GM21737 (cell line): ENCODE measurements around the gene C1QA.

Source experiments
- ATAC-seq: cut with Tn5 transposase; IDR thresholded peaks from one replicate; pipeline ENCODE4 v1.9.1; 2021; ENCODE audit warnings: mild to moderate bottlenecking, moderate library complexity; ENCODE audit not compliant: unreplicated experiment

The C1QA gene

DNA sequence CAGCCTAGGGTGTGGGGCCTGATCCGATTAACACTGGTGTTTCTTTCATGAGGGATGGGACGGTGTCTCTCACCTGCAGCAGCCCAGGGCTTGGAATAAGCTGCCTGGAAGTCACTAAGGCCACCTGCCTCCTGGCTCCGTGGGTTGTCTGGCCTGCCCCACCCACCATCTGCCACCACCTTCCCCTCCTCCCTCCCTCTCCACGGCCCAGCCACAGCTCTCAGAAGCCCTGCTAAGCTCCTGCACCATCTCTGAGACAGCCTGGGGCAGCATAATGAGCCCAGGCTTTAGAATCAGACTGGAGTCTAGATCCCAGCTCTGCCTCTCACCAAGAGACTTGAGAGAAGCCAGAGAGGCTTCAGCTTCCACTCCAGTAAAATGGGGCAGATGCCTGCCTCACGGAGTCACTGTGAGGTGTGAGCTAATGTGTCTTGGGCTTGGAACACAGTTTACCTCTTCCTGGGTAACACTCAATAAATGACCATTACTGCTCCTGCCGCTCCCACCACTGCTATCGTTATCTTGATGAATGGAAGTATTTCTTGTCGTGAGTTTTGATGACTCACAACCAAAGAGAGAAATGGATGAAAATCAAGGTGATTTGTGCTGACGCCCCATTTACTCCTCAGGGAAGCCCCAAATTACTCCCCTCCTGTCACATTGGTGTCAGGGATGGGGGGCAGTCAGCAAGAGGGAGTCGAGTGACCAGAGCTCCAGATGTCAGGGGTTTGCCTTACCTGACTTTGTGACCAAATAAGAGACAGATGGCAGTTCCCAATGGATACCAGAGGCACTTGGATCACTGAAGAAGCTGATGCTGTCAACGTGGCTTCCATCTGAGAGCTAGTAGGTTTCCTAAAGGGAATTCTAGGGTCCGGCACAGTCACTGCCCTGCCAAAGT is 23.5 kb upstream of the C1QA start:
- no peak for ATAC-seq

DNA sequence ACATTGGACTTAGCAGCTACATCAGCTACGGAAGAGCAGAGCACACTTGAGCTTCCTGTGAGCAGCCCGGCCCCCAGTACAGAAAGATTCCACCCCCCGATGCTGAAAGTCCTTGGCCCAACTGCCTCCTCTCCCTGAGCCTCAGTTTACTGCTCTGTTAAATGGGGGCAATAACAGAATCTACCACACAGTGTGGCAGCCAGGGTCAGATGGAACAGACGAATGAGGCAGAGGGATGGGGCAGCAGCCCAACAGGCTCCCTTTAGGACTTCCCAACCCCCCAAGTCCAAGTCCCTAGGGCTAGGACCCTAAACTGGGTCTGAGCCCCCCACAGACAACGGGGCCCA is 22.9 kb upstream of the C1QA start:
- ATAC-seq = no peak

DNA sequence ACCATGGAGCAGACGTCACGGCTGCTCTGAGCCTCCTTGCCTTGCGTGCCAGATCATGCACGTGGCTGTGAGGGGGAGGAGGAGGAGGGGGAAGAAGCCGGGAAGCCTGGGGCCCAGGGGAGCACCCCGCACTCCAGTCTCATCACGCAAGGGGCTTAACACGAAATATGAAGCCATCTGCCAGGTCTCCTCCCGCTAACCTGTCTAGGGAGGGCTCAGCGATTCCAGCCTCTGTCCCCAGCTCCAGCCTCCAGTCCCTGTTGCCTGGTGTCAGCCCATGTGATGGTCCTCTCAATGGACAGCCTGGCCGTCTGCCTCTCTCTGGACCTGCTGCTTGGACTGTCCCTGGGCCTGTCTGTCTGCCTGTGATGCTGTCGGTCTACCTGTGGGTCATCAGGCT is 22.5 kb upstream of the C1QA start:
- ATAC-seq = no peak

DNA sequence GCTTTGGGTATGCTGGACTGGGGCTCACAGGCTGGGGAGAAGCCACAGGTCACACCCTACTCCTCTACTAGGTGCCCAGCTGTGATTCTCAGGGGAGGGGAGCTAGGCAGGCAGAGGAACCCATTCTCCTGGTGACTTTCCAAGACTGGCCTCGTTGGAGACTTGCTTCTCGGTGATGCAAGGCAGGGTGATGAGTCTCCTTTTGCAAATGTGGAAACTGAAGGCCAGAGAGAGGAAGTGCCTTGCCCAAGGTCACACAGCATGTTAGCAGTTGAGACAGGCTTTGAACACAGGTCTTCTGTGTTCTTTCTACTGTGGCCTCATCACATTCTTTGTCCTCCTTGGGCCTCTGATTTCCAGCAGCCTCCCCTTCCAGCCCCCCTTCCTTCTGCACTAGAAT is 20.5 kb upstream of the C1QA start:
- ATAC-seq = no peak

DNA sequence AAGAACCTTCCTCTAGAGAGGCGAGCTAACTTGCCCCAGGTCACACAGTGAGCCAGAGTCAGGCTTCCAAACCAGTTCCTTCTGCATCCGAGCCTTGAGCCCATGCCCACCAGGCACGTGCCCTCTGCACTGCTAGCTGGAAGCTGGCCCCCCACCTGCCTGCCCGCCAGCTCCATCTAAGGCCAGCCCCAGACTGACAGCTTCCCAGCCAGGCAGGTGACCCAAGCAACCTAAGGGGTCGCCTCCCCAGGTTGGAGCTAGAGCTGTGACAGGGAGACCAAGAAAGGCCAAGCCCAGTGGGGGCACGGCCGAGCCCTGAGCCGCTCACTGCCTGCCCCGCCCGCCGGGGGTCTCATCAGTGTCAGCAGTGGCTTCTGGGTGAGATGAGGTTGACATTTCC is 19.9 kb upstream of the C1QA start:
- no peak for ATAC-seq

DNA sequence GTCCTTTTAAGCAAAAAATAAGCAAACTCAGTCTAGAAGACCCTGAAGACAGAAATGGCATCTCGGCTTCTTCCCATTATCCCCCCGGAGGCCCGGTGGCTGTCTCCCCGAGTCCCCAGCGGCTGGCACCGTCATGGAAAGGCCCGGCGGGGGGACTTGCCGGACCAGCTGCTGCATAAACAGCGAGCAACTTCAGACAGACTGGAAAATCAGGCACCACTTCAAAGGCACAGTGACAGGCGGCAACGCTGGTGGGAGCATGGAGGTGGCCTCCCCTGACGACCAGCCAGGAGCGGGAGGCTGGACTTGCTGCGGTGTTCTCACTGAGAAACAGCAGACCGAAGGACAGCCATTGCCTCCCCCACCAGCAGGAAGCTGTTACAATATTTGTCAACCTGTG is 18.4 kb upstream of the C1QA start:
- no peak for ATAC-seq

DNA sequence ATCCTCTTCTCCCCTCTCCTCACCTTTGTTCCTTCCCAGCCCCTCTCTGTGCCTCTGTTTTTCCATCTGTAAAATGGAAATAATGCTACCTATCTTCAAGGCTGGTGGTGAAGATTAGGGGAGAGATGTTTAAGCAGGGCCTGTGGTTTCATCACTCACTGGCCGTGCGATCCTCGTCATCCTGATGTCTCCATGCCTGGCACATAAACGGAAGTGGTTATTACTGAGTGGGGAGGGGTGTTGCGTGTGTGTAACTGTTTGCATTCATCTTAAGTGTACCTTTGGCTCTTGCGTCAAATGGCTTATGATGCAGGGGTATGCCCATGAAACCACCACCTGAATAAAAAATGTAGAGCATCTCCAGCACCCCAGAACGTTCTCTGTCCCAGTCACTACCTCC is 17.2 kb upstream of the C1QA start:
- ATAC-seq = no peak

DNA sequence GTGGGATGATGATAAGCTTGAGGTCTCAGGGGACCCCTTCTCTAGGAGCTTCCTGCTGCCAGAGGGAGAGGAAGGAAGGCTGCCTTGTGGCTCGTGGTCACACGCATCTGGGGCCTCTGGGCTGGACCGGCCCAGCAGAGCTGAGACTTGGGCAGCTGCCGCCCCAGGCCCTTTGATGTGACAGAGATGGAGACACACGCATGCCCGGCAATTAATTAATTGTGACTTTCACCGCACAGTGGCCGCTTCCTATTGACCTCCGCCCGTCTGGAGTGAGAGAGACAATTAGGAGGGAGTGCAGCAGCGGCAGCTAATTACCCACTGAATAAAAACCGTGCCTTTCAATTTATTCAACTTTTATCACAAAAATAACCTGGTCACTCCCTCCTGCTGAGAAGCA is 16.6 kb upstream of the C1QA start:
- ATAC-seq = no peak

DNA sequence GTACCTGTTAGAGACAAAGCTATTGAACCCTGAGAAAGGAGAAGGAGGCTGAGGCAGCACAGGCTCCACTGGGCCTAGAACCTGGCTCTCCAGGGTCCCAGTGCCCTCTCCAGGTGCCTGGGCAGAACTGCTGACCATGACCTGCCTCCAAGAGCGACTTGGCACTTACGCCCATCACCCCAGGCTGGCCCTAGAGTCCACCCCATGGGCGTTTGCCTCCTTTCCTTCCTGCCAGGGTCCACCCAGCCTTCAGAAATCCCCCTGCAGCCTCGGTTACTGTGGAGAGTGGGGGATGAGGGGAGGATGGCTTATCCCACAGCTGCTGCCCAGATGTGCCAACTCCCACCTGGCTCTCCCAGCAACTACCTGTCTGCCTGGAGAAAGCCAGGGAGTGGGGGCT is 14.7 kb upstream of the C1QA start:
- no peak for ATAC-seq

DNA sequence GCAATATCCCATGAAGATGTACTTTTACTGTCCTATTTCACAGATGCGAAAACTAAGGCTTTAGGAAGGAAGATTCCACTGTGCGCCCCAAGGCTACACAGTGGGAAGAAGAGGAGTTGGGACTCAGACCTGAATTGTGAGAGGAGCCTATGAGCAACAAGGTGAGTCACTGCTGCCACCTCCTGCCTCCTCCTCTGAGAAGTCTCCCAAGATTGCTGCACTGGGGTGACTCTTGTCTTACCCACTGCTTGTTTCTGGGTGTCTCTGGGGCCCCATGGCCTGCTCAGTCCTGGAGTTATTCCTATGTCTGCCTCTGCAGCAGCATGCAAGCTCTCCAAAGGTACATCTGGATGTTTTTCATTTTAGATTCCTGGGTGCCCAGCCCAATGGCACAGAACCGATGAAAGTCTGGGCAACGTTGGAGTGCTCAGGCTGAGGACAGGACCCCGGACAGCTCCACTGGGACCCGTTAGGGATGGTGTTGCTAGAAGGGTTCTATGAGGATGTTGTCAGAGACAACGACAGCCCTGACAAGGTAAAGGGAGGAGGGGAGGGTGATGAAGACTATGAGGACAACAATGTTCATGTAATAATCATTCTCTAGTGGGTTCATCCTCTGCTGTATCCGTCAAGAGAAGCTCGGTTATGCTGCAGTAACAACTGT is 11.0 kb upstream of the C1QA start:
- ATAC-seq = no peak

DNA sequence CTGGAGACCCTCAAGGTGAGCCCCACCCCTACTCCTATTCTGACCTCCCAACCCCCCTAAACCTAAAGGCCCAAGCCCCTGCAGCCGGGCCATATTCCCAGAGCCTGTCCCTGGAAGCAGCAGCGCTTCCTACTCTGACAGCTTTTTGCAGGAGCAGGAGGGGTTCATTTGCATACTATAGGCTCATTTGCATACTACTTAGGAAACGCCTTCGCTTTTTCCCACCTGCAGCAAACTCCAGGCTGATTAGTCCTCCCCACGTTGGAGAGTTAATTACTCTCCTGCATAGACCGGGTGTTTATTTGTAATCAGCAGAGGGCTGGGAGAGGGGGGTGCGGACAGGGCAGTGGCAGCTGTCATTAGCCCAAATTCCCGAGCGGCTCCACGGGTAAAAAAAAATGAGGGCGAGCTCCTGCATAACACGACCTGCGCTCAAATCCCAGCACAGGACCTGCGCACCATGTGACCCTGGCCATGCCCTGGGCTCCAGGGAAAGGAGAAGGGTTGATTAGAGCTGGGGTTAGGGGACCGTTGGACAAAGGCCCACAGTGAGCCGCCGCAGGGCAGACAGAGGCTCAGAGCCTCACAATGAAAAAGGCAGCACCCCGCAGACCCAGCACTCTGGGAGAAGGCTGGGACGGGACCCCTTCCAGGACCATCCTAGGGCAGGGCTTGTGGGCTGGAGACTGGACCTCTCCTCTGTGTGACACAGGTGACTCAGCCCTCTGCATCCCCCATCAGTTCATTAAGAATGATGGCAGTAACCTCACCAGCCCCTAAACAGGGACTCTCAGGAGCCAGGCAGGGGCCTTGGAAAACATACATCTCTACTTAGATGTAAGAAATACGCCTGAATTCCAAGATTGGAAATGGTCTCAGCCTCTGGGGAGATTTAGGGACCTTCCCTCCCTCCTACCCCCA is 9.9 kb upstream of the C1QA start:
- no peak for ATAC-seq

DNA sequence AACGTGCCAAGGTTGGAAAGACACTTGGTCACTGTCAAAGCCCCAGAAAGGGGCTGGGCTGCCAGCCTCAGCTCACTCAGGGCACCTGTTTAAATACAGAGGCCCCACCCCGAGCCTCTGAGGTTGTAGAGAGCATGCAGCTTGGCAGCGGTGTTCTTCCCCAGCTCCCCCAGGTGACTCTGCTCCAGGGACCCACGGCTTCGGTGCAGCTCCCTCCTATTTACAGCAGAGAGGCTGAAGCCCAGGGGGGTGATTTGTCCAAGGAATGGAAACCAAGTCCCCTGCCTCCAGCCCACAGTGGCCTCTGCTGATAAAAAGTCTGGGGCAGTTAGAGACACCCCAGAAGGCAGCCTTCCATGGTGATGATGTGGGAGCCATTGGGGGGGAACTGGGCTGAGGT is 9.1 kb upstream of the C1QA start:
- ATAC-seq = no peak

DNA sequence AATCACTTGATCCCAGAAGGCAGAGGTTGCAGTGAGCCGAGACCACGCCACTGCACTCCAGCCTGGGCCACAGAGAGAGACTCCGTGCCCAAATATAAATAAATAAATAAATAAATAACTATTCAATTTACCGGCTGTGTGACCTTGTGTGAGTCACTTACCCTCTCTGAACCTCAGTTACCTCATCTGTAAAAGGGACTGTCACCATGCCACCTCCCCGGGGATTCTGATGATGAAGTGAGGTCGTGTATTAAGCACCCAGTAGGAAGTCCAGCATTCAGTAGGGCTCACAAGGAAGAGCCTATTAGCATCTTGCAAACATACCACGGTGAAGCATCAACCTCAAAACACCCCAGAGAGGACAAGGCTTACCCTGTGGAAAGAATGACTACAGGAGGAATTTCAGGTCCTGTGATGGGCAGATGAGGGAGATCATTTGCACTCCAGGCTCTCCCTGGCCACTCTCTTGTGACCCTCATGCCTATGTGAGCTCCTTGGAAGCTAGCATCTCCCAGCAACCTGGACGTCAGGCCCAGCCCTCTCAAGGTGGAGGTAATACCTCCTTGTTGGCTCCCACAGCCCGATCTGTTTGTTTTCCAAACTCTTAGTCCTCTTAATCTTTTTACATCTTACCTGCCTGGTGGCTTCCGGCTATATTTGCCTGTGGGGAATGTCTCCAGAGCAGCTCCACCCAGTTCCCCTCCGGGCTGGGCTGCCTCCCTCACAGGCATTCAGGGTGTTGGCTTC is 7.6 kb upstream of the C1QA start:
- ATAC-seq = no peak

DNA sequence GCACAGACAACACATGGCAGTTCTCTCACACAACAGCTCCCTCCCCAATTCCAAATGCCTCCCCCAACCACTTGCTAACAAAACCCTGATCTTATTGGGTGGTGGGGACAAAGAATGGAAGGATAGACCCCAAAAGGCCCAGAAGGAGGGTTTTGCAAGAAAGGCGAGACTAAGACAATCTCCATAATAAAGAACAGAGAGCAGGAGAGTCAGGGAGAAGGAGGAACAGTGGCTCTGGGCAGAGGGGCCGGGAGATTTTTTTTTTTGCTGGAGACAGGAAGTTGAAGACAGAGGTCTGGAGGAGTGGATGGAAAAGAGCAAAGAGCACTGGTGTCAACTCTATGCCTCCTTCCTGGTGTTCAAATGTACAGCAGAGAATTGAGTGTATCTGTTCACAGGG is 6.5 kb upstream of the C1QA start:
- no peak for ATAC-seq

DNA sequence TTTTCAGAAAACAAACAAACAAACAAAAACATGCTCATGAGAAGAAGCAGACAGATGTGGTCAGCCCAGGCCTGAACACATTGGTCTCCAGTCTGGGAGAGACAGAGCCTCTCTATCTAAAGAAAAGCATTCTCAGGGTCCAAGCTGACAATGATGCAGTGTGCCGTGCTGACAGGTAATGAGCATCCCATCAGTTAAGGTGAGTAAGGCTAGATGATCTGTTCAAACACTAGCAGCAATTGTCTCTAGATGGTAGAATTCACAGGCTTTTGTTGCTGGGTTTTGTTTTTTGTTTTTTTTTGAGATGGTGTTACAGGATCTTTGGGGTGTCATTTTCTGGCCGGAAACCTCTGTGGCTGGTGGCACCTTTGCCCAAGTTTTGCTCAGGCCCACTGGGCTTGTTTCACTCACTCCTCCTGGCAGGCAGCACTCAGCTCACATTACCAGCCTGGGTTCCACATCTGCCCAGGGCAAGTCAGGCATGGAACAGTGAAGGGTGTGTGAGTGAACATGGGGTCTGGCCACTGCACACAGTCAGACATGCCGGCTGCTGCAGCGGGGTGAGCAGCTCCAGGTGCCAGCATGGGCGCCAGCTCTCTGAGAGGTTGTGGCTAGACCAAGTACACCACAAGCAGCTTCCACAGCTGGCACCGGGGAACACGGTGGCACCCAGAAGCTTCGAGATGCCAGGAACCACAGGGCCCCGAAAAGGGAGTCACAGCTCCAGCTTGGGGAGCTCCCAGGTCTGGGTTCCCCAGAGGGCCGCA is 2.5 kb upstream of the C1QA start:
- ATAC-seq = no peak

DNA sequence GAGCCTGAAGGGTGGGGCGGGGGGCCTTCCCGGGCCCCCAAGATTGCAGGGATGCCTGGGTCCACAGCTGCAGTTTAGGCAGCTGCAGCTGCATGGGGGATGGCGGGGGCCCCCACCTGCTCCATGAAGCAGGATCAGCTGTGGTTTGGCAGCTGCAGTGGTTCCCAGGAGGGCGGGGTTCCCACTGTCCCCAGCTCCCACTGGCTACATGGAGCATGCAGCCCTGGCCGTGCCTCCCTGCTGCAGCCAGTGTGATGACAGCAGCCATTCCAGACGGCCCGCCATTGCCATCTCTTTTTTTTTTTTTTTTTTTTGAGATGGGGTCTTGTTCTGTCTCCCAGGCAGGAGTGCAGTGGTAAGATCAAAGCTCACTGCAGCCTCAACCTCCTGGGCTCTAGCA is 992 bp upstream of the C1QA start:
- no peak for ATAC-seq

DNA sequence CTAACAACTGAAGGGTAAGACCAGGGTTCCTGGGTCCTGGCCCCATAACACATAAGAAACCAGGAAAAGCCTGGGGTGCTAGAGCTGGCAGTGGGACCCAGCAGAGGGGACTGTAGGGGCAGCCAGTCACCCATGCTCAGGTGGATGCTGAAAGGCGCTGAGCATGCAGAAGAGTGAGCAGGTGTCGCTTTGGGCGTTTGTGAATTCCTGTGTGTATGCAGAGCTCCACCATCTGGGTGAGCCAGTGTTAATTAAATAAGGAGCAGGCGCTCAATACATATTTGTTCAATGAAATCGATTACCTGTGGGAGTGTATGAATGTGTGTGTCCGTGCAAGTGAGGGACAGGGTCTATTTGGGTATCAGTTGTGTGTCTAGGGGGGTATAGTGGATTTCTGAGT is 499 bp downstream of the C1QA start:
- no peak for ATAC-seq

DNA sequence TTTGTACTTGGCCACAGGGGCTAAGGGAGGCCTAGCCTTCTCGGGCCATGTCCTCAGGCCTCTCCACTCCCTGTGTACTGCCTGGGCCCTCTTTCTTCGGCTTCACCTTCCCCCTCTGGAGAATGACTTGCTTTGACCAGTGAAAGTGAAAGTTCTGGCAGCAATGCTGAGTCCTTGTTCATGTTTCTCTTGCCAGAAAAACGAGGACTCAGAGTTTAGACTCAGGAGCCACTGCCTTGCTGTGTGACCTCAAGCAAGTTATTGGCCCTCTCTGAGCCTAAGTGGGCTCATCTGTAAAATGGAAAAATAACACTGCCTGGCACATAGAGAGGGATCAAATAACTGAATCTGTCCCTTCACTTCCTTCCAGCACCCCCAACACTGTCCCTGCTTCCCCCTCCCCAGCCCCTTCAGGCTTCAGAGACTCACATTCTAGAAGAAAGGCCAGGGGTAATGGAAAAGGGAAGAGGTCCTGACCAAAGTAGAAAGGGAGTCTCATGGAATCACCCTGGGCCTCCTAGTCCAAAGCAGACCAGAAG is 1.5 kb downstream of the C1QA start:
- no peak for ATAC-seq

DNA sequence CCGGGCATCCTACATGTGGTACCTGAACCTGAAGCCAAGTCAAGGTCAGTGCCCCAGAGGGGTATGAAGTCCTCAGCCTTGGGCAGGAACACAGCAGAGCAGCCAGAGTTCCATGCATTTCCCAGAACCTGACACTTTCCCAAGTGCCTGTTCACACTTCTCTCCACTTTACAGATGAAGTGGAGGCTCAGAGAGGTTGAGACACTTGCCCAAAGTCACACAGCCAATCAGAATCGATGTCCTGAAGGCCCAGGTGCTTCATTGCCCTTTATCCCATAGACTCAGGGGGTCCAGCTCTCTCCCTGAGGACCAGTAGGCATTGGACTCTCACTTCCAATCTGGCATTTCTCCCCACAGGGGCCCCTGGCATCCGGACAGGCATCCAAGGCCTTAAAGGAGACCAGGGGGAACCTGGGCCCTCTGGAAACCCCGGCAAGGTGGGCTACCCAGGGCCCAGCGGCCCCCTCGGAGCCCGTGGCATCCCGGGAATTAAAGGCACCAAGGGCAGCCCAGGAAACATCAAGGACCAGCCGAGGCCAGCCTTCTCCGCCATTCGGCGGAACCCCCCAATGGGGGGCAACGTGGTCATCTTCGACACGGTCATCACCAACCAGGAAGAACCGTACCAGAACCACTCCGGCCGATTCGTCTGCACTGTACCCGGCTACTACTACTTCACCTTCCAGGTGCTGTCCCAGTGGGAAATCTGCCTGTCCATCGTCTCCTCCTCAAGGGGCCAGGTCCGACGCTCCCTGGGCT is 2.2 kb downstream of the C1QA start:
- no peak for ATAC-seq
